GM12873 (cell line): Measurements from ENCODE around the gene ENGASE.

ENCODE experiments used
- CTCF ChIP-seq: IDR thresholded peaks from 2 replicates; pipeline ENCODE4 v1.5.1; 2012; ENCODE audit warnings: low read depth, mild to moderate bottlenecking, moderate library complexity, low read length, control low read depth; ENCODE audit not compliant: insufficient read depth; ENCODE audit errors: missing control alignments

The ENGASE gene

DNA sequence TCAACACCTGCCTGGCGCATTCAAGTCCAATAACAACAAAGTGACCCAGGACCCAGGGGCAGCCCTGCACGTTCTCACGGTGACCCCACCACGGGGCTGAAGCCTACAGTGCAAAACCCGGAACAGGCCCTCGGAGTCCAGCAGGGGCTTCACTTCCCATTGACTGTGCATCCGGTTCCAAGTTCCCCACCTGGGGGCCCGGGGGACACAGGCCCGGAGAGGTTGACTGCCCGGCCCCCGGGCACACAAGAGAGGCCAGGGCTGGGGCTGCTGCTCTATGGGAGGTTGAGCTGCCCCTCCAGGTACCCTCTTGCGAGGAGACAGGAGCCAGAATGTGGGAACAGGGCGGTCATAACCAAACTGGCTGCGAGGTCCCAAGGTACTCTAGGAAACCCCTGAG lies 31.3 kb downstream of the ENGASE start:
- TF ChIP-seq CTCF, result no peak

- no peak for TF ChIP-seq CTCF
Observed at GRCh38 chr17:79106958-79107357, 32.3 kb downstream of the ENGASE start.

- no peak for TF ChIP-seq CTCF
Observed at GRCh38 chr17:79107499-79108231, 33.0 kb downstream of the ENGASE start.

DNA sequence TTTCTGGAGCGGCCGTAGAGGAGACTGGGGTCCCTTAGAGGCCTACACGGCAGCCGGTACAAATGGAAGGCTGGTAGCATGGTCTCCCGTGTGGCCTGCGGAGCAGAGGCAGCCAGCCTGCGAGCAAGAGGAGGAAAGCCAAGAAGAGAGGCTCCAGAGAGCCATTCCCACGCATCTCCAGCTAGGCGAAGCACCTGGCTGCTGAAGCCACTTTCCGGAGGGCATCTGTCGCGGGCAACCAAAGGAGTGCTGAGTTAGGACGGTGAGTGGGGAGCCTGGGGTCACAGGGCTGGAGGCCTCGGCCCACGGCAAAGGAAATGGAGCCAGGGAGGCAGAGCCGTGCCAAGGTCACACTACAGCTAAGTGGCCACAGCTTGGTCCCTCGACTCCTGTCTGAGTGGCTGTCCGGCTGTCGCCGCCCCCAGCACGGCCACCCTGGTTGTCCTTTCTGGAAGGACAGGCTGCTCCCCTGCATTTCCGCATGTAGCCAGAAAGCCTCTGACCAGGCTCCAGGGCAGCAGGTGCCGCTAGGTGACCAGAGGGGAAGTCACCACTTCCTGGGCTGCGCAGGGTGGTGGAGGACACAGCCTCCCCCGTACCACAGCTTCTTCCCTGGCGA lies 33.7 kb downstream of the ENGASE start:
- TF ChIP-seq CTCF, result no peak

DNA sequence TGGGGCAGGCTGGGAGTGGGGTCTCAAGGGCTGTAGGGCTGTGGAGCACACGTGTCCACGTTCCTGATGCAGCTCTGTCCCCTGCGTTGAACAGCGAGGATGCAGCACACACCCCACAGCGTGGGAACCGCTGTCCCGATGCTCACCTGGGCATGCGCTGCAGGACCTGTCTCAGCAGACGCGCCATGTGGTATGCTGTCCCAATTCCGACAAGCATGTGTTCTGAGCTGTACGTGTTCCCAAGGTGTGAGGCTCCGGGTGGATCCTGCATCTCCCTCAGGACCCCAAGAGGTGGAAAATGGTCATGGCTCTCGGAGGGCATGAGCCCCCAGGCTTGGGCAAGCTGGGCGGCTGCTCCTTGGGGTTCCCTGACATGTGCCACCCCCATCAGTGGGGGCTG lies 34.2 kb downstream of the ENGASE start:
- no peak for TF ChIP-seq CTCF

DNA sequence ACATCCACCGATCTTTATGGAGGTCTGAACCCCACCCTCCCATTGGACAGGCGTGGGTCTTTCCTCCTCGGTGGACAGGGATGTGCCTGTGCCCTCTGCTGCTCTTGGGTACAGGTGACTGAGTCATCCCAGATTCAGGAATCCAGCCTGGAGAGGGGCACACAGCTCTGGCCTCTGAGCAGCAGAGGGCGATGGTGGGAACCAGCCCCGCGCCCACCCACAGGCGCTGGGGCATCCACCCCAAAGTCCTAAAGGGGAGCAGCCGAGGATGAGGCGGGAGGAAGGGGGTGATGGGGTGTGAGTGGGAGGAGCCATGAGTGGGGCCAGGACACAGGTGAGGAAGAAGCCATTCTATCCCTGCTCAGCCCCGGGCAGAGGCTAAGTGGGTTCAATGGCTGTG lies 35.0 kb downstream of the ENGASE start:
- peak; percentile 10 for TF ChIP-seq CTCF

GRCh38 chr17:79111097-79111496 lies 36.5 kb downstream of the ENGASE start:
- no peak for TF ChIP-seq CTCF
